ENCODE measurements around the gene MDK. TPM values are rescaled to one million over a fixed set of nuclear protein-coding genes. Genes with fewer than 3 reads are reported as not detected.

The MDK gene
- total and polyA plus RNA-seq, 2 donors from 2014 or later, result 26.3 to 38.3 TPM

GRCh38 chr11:46373787-46374740 lies 7.4 kb upstream of the MDK start:
- peaks cover 0 to 18% (median 13%) of the 10 kb centered on the region in 3 donors for H3K36me3 ChIP-seq (ENCODE audit: control insufficient read depth in 2 of 3, insufficient read depth in 3 of 3, low read length in 3 of 3)
- TF ChIP-seq CTCF (IDR thresholded peaks at IDR 0.05; ENCODE audit: borderline replicate concordance, extremely low read depth, insufficient read depth), result no peak
- H3K4me1 ChIP-seq (ENCODE audit: control insufficient read depth in 2 of 3, insufficient read depth in 2 of 3, low read depth in 1 of 3, low read length in 3 of 3), result no peaks in the 10 kb centered on the region
- H3K27ac ChIP-seq (ENCODE audit: low read depth in 2 of 2, low read length in 2 of 2), result no peak overlapping the region
- FAIRE-seq (no peak), DNase-seq (peak in 1 of 5 donors; percentile 73)
- intact Hi-C loops (cut with DNase I), result no loop called here
- H3K4me3 ChIP-seq (ENCODE audit: low read length in 3 of 3), result no peak overlapping the region
- no peaks in the 10 kb centered on the region for H3K9me3 ChIP-seq (ENCODE audit: control insufficient read depth in 2 of 3, insufficient read depth in 1 of 3, low read length in 3 of 3)
- no peaks in the 10 kb centered on the region for H3K27me3 ChIP-seq (ENCODE audit: control insufficient read depth, insufficient read depth, low read length)
- H3K9ac ChIP-seq (ENCODE audit: low read length in 3 of 3), result no peak overlapping the region

- Histone ChIP-seq H3K9ac (ENCODE audit: low read length in 3 of 3) (no peak overlapping the region), H3K27me3 (ENCODE audit: control insufficient read depth, insufficient read depth, low read length) (no peaks in the 10 kb centered on the region), H3K4me1 (ENCODE audit: control insufficient read depth in 2 of 3, insufficient read depth in 2 of 3, low read depth in 1 of 3, low read length in 3 of 3) (no peaks in the 10 kb centered on the region), H3K9me3 (ENCODE audit: control insufficient read depth in 2 of 3, insufficient read depth in 1 of 3, low read length in 3 of 3) (no peaks in the 10 kb centered on the region), H3K27ac (ENCODE audit: low read depth in 2 of 2, low read length in 2 of 2) (no peak overlapping the region), H3K36me3 (ENCODE audit: control insufficient read depth in 2 of 3, insufficient read depth in 3 of 3, low read length in 3 of 3) (peaks cover 0 to 18% (median 13%) of the 10 kb centered on the region in 3 donors), H3K4me3 (ENCODE audit: low read length in 3 of 3) (no peak overlapping the region)
- DNase-seq, result no peak
- intact Hi-C loops (cut with DNase I), result no loop called here
- no peak for FAIRE-seq
- no peak for TF ChIP-seq CTCF (IDR thresholded peaks at IDR 0.05; ENCODE audit: borderline replicate concordance, extremely low read depth, insufficient read depth)
Observed at GRCh38 chr11:46374815-46375214, 6.7 kb upstream of the MDK start.

- Histone ChIP-seq H3K27me3 (ENCODE audit: control insufficient read depth, insufficient read depth, low read length) (no peaks in the 10 kb centered on the region), H3K36me3 (ENCODE audit: control insufficient read depth in 2 of 3, insufficient read depth in 3 of 3, low read length in 3 of 3) (peaks cover 0 to 14% (median 9%) of the 10 kb centered on the region in 3 donors)
- peak in 2 of 5 donors; percentile 45 to 75 for DNase-seq
Observed at GRCh38 chr11:46375392-46376101, 5.9 kb upstream of the MDK start.

More at GRCh38 chr11:46375392-46376101, 5.9 kb upstream of the MDK start:
- H3K9ac ChIP-seq (ENCODE audit: low read length in 3 of 3), result no peak overlapping the region
- H3K4me3 ChIP-seq (ENCODE audit: low read length in 3 of 3), result no peak overlapping the region
- no peak overlapping the region for H3K27ac ChIP-seq (ENCODE audit: low read depth in 2 of 2, low read length in 2 of 2)
- H3K4me1 ChIP-seq (ENCODE audit: control insufficient read depth in 2 of 3, insufficient read depth in 2 of 3, low read depth in 1 of 3, low read length in 3 of 3), result no peaks in the 10 kb centered on the region
- intact Hi-C loops (cut with DNase I), result no loop called here
- no peak for TF ChIP-seq CTCF (IDR thresholded peaks at IDR 0.05; ENCODE audit: borderline replicate concordance, extremely low read depth, insufficient read depth)
- H3K9me3 ChIP-seq (ENCODE audit: control insufficient read depth in 2 of 3, insufficient read depth in 1 of 3, low read length in 3 of 3), result no peaks in the 10 kb centered on the region
- no peak for FAIRE-seq

Measured in kidney (tissue), 14 donors.